ENCODE results near the gene CTNND2.

The CTNND2 gene

DNA sequence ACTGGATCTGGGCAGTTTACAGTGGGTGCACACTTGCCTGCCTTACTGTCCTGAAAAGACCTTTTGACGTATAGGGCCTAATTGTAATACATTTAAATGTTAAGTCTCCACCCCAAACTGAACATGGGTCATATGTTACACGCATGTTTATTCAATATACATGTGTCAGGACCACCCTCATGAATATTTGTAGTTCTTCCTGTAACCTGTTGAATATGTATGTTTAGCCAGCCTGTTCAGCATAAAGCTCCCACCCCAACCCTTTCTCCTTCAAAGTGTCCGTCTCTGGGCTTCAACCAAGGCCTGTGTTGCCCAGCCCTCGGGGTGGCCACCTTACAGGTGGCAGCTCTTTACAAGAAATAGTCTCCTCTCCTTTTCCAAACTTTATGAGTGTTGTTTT, 962.3 kb downstream of the CTNND2 start:
- H3K4me3 ChIP-seq (ENCODE audit: low read length): no peak overlapping the region
- H3K4me2 ChIP-seq (ENCODE audit: low read length): no peak overlapping the region
- TF ChIP-seq, protein P1, sequence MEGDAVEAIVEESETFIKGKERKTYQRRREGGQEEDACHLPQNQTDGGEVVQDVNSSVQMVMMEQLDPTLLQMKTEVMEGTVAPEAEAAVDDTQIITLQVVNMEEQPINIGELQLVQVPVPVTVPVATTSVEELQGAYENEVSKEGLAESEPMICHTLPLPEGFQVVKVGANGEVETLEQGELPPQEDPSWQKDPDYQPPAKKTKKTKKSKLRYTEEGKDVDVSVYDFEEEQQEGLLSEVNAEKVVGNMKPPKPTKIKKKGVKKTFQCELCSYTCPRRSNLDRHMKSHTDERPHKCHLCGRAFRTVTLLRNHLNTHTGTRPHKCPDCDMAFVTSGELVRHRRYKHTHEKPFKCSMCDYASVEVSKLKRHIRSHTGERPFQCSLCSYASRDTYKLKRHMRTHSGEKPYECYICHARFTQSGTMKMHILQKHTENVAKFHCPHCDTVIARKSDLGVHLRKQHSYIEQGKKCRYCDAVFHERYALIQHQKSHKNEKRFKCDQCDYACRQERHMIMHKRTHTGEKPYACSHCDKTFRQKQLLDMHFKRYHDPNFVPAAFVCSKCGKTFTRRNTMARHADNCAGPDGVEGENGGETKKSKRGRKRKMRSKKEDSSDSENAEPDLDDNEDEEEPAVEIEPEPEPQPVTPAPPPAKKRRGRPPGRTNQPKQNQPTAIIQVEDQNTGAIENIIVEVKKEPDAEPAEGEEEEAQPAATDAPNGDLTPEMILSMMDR (IDR thresholded peaks at IDR 0.05; ENCODE audit: low read depth, low read length, poor library complexity, severe bottlenecking): no peak
- no peak for TF ChIP-seq EZH2phosphoT487 (IDR thresholded peaks at IDR 0.05; ENCODE audit: borderline replicate concordance, low read length)
- H3K36me3 ChIP-seq (ENCODE audit: control insufficient read depth, low read length): no peaks in the 10 kb centered on the region
- H3K4me1 ChIP-seq (ENCODE audit: control insufficient read depth, low read length): no peaks in the 10 kb centered on the region
- no peaks in the 10 kb centered on the region for H3K9me3 ChIP-seq (ENCODE audit: control insufficient read depth, insufficient read depth, low read length)
- H4K20me1 ChIP-seq (ENCODE audit: control insufficient read depth, insufficient read depth, low read depth, low read length): no peaks in the 10 kb centered on the region
- no peaks in the 10 kb centered on the region for H3F3A ChIP-seq (ENCODE audit: control insufficient read depth, insufficient read depth)
- H3K9me2 ChIP-seq (replicated peaks; ENCODE audit: control insufficient read depth, low read length): no peaks in the 10 kb centered on the region
- no peak overlapping the region for H3K27ac ChIP-seq (ENCODE audit: low read depth, low read length)
- H3K79me2 ChIP-seq (ENCODE audit: control insufficient read depth, low read length): no peaks in the 10 kb centered on the region
- H3K27me3 ChIP-seq (ENCODE audit: control insufficient read depth, low read length): no peaks in the 10 kb centered on the region

DNA sequence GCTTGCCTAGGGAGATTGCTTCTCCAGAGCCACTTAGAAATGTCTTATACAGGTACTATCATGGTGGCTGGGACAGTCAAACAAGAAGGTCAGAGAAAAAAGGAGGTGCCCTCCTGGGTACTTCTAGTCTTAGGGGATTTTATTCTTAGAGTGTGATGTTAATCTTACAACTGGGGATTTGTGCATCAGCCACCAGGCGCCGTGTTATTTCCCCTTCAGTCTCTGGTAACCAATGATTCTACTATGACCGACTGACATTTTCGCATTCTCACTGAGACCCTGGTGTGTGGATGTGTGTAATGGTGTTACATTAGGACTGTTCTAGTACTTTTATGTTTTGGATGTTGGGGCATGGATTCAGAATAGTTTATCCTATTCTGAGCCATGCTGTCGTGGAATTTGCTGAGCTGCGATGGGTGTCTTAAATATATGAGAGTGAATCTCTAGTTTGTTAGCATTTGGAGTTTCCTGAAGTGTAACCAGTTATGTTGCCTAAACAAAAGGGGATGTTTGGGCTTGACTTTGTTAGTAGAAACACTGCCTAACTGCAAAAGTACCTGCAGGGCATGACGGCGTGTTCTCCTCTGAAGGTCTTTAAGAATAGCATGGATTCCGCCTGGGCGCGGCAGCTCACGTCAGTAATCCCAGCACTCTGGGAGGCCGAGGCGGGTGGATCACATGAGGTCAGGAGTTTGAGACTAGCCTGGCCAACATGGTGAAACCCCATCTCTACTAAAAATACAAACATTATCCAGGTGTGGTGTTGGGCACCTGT, 968.0 kb downstream of the CTNND2 start:
- no peaks in the 10 kb centered on the region for H4K20me1 ChIP-seq (ENCODE audit: control insufficient read depth, insufficient read depth, low read depth, low read length)
- H3F3A ChIP-seq (ENCODE audit: control insufficient read depth, insufficient read depth): no peaks in the 10 kb centered on the region
- no peaks in the 10 kb centered on the region for H3K27me3 ChIP-seq (ENCODE audit: control insufficient read depth, low read length)
- H3K36me3 ChIP-seq (ENCODE audit: control insufficient read depth, low read length): no peaks in the 10 kb centered on the region
- H3K79me2 ChIP-seq (ENCODE audit: control insufficient read depth, low read length): no peaks in the 10 kb centered on the region
- H3K27ac ChIP-seq (ENCODE audit: low read depth, low read length): no peak overlapping the region
- H3K9me2 ChIP-seq (replicated peaks; ENCODE audit: control insufficient read depth, low read length): no peaks in the 10 kb centered on the region
- TF ChIP-seq, protein P1 (IDR thresholded peaks at IDR 0.05; ENCODE audit: low read depth, low read length, poor library complexity, severe bottlenecking): no peak
- TF ChIP-seq EZH2phosphoT487 (IDR thresholded peaks at IDR 0.05; ENCODE audit: borderline replicate concordance, low read length): no peak
- no peak overlapping the region for H3K4me3 ChIP-seq (ENCODE audit: low read length)
- H3K4me1 ChIP-seq (ENCODE audit: control insufficient read depth, low read length): no peaks in the 10 kb centered on the region
- H3K9me3 ChIP-seq (ENCODE audit: control insufficient read depth, insufficient read depth, low read length): no peaks in the 10 kb centered on the region
- no peak overlapping the region for H3K4me2 ChIP-seq (ENCODE audit: low read length)

DNA sequence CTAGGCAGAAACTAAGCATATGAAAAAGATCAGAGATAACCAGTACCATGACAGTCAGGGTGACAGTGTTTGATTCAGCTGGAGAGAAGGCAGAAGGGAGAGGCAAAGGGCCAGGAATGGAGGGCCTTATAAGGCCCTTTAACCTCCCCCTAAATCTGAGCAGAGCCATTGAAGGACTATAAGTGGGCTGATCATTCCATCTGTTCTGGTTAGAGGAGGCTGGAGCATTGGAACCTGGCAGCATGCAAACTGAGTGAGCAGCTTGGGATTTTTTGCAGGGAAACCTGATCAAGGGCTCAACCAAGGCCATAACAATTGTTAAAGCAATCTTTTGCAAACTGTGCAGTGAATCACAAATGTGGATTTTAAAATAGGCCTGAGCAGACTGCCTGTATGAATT, 968.7 kb downstream of the CTNND2 start:
- no peaks in the 10 kb centered on the region for H3K9me2 ChIP-seq (replicated peaks; ENCODE audit: control insufficient read depth, low read length)
- H3K4me3 ChIP-seq (ENCODE audit: low read length): no peak overlapping the region
- H3K79me2 ChIP-seq (ENCODE audit: control insufficient read depth, low read length): no peaks in the 10 kb centered on the region
- no peaks in the 10 kb centered on the region for H4K20me1 ChIP-seq (ENCODE audit: control insufficient read depth, insufficient read depth, low read depth, low read length)
- no peak overlapping the region for H3K4me2 ChIP-seq (ENCODE audit: low read length)
- no peaks in the 10 kb centered on the region for H3K36me3 ChIP-seq (ENCODE audit: control insufficient read depth, low read length)
- no peaks in the 10 kb centered on the region for H3K27me3 ChIP-seq (ENCODE audit: control insufficient read depth, low read length)
- no peaks in the 10 kb centered on the region for H3K9me3 ChIP-seq (ENCODE audit: control insufficient read depth, insufficient read depth, low read length)
- no peak overlapping the region for H3K27ac ChIP-seq (ENCODE audit: low read depth, low read length)
- H3K4me1 ChIP-seq (ENCODE audit: control insufficient read depth, low read length): no peaks in the 10 kb centered on the region
- no peaks in the 10 kb centered on the region for H3F3A ChIP-seq (ENCODE audit: control insufficient read depth, insufficient read depth)
- no peak for TF ChIP-seq EZH2phosphoT487 (IDR thresholded peaks at IDR 0.05; ENCODE audit: borderline replicate concordance, low read length)
- TF ChIP-seq, protein P1 (IDR thresholded peaks at IDR 0.05; ENCODE audit: low read depth, low read length, poor library complexity, severe bottlenecking): no peak

All from DOHH2 (cell line).